IMR-90 (cell line): Measurements from ENCODE around the gene TRIM41. TPM values are rescaled to one million over a fixed set of nuclear protein-coding genes. Genes with fewer than 3 reads are reported as not detected.
"Not testable (repeated sequence)": the region's sequence is repeated elsewhere in the genome, so short reads cannot be mapped to it uniquely, and the experiment has no call there.

ENCODE experiments used
- ATAC-seq: fragments of 200-7000 bp; cut with Tn5 transposase; 2 replicates; pipeline ENCODE4 v1.9.1; 2020; ENCODE audit warnings: low read depth, mild to moderate bottlenecking, moderate library complexity
- BruUV-seq: library from RNA; stranded (reverse); fragments of 400-500 nt; replicated peaks from 2 replicates; lab custom pipeline; 2021; lab: Mats Ljungman, UMichigan
- CTCF ChIA-PET: fragments of 300-600 bp; formaldehyde crosslinking; extraction: SDS; loops from one replicate; lab custom pipeline; 2021; ENCODE audit warnings: antibody characterized with exemption; lab: Yijun Ruan, JAX
- POLR2A ChIA-PET: fragments of 300-600 bp; sonication (Branson Sonifier 250); formaldehyde crosslinking; loops from one replicate; lab custom pipeline; 2022; ENCODE audit warnings: antibody characterized with exemption; ENCODE audit not compliant: unreplicated experiment; lab: Charles Lee
- DNase-seq: peaks from one replicate; pipeline ENCODE4 v3.0.0; 2013
- H2AFZ ChIP-seq: replicated peaks from 2 replicates; pipeline ENCODE3; 2013; ENCODE audit warnings: low read length, mild to moderate bottlenecking; ENCODE audit not compliant: poor library complexity
- H2AK5ac ChIP-seq: 2 replicates; pipeline ENCODE4 v1.6.1; 2013; ENCODE audit warnings: low read depth, low read length, inconsistent platforms
- H2AK9ac ChIP-seq: replicated peaks from 2 replicates; pipeline ENCODE3; 2013; ENCODE audit warnings: mild to moderate bottlenecking, low read depth, low read length, moderate library complexity; ENCODE audit not compliant: poor library complexity
- H2BK120ac ChIP-seq: 2 replicates; pipeline ENCODE4 v1.6.1; 2013; ENCODE audit warnings: low read depth, low read length, inconsistent platforms
- H2BK15ac ChIP-seq: 3 replicates; pipeline ENCODE4 v1.6.1; 2013; ENCODE audit warnings: low read depth, low read length, inconsistent platforms
- H2BK20ac ChIP-seq: 2 replicates; pipeline ENCODE4 v1.6.1; 2013; ENCODE audit warnings: low read depth, mild to moderate bottlenecking, inconsistent platforms, low read length, moderate library complexity
- H2BK5ac ChIP-seq: 2 replicates; pipeline ENCODE4 v1.6.1; 2013; ENCODE audit warnings: mild to moderate bottlenecking, low read depth, low read length, inconsistent platforms; ENCODE audit not compliant: poor library complexity, severe bottlenecking
- H3K14ac ChIP-seq: replicated peaks from 2 replicates; pipeline ENCODE4 v1.6.1; 2013; ENCODE audit warnings: low read depth, low read length, inconsistent platforms
- H3K18ac ChIP-seq: 2 replicates; pipeline ENCODE4 v1.6.1; 2013; ENCODE audit warnings: low read depth, low read length, control low read depth
- H3K23ac ChIP-seq: 2 replicates; pipeline ENCODE4 v1.6.1; 2013; ENCODE audit warnings: low read depth, low read length, inconsistent platforms
- H3K27ac ChIP-seq: 2 replicates; pipeline ENCODE4 v1.5.1; 2013; ENCODE audit warnings: mild to moderate bottlenecking, control low read depth, low read length; ENCODE audit not compliant: insufficient read depth
- H3K27me3 ChIP-seq: 2 replicates; pipeline ENCODE4 v1.6.1; 2013; ENCODE audit warnings: low read length; ENCODE audit not compliant: control insufficient read depth, insufficient read depth
- H3K36me3 ChIP-seq: 2 replicates; pipeline ENCODE4 v1.6.1; 2013; ENCODE audit warnings: low read length, mixed read lengths; ENCODE audit not compliant: control insufficient read depth, insufficient read depth
- H3K4ac ChIP-seq: 2 replicates; pipeline ENCODE4 v1.6.1; 2013; ENCODE audit warnings: low read depth, low read length, inconsistent platforms
- H3K4me1 ChIP-seq: 2 replicates; pipeline ENCODE4 v1.6.1; 2013; ENCODE audit warnings: low read length, mixed read lengths; ENCODE audit not compliant: control insufficient read depth, insufficient read depth
- H3K4me2 ChIP-seq: 2 replicates; pipeline ENCODE4 v1.6.1; 2013; ENCODE audit warnings: low read depth, mild to moderate bottlenecking, control low read depth, low read length, moderate library complexity
- H3K4me3 ChIP-seq: 2 replicates; pipeline ENCODE4 v1.5.1; 2013; ENCODE audit warnings: low read depth, mild to moderate bottlenecking, control low read depth, low read length, moderate library complexity; ENCODE audit not compliant: insufficient read depth
- H3K56ac ChIP-seq: 2 replicates; pipeline ENCODE4 v1.6.1; 2013; ENCODE audit warnings: low read length, inconsistent platforms; ENCODE audit not compliant: insufficient read depth; ENCODE audit errors: extremely low read depth
- H3K79me1 ChIP-seq, 2 experiments: 2 replicates each; pipeline ENCODE4 v1.6.1; 2013; ENCODE audit warnings: low read length in 2 of 2, inconsistent platforms in 1 of 2, low read depth in 1 of 2
- H3K9ac ChIP-seq: 2 replicates; pipeline ENCODE4 v1.6.1; 2013; ENCODE audit warnings: low read depth, low read length, control low read depth
- H3K9me1 ChIP-seq: 2 replicates; pipeline ENCODE4 v1.6.1; 2013; ENCODE audit warnings: low read length, inconsistent platforms; ENCODE audit not compliant: insufficient read depth
- H3K9me3 ChIP-seq: 2 replicates; pipeline ENCODE4 v1.6.1; 2013; ENCODE audit warnings: low read length; ENCODE audit not compliant: control insufficient read depth, insufficient read depth
- H4K20me1 ChIP-seq: 2 replicates; pipeline ENCODE4 v1.6.1; 2013; ENCODE audit warnings: low read length, inconsistent platforms; ENCODE audit not compliant: insufficient read depth
- H4K5ac ChIP-seq: 2 replicates; pipeline ENCODE4 v1.6.1; 2013; ENCODE audit warnings: mild to moderate bottlenecking, low read depth, low read length, control low read depth
- H4K8ac ChIP-seq, 2 experiments: 2 replicates each; pipeline ENCODE4 v1.6.1; 2013; ENCODE audit warnings: low read depth in 2 of 2, low read length in 2 of 2, control low read depth in 1 of 2, inconsistent platforms in 1 of 2
- H4K91ac ChIP-seq: 2 replicates; pipeline ENCODE4 v1.6.1; 2013; ENCODE audit warnings: low read depth, low read length, inconsistent platforms; ENCODE audit not compliant: insufficient read depth
- BHLHE40 ChIP-seq: fragments of 150-350 bp; IDR thresholded peaks from 2 replicates; pipeline ENCODE4 v1.6.1; 2016; ENCODE audit warnings: mild to moderate bottlenecking, low read depth, low read length
- CHD1 ChIP-seq: IDR thresholded peaks from 2 replicates; pipeline ENCODE4 v1.6.1; 2012; ENCODE audit warnings: low read depth, low read length, improper control_type of control experiment
- FOS ChIP-seq: fragments of 150-350 bp; IDR thresholded peaks from 2 replicates; pipeline ENCODE4 v1.6.1; 2016; ENCODE audit warnings: low read depth, low read length
- MAZ ChIP-seq: IDR thresholded peaks from 2 replicates; pipeline ENCODE4 v1.6.1; 2012; ENCODE audit warnings: low read depth, mild to moderate bottlenecking, low read length, improper control_type of control experiment, moderate library complexity, borderline replicate concordance
- NFE2L2 ChIP-seq: fragments of 150-350 bp; IDR thresholded peaks from 2 replicates; pipeline ENCODE4 v1.6.1; 2016; ENCODE audit warnings: low read depth, mild to moderate bottlenecking, low read length
- RCOR1 ChIP-seq: IDR thresholded peaks from 2 replicates; pipeline ENCODE4 v1.6.1; 2012; ENCODE audit warnings: mild to moderate bottlenecking, low read length, improper control_type of control experiment; ENCODE audit not compliant: insufficient replicate concordance
- WGBS, 2 experiments: methylation state at CpG; one replicate each; pipeline versions ENCODE4 v1.1.5 to v1.1.7; 2013; ENCODE audit warnings: missing lambda C conversion rate in 2 of 2; ENCODE audit not compliant: insufficient read length in 1 of 2; ENCODE audit errors: extremely low coverage in 2 of 2; 5-methylcytosine and 5-hydroxymethylcytosine counted together
- dilution Hi-C: fragments of 300-500 bp; cut with HindIII; formaldehyde crosslinking; loops from one replicate; pipeline ENCODE4 v1.14.3; 2018; ENCODE audit warnings: low sequenced_read_pairs; ENCODE audit not compliant: unreplicated experiment
- in situ Hi-C: fragments of 300-500 bp; cut with MboI; formaldehyde crosslinking; loops from 3 replicates; pipeline ENCODE4 v1.14.3; 2019; ENCODE audit warnings: low sequenced_read_pairs, inconsistent platforms, mixed read lengths
- intact Hi-C: fragments of 100-400 bp; cut with micrococcal nuclease; formaldehyde crosslinking; loops from 2 replicates; pipeline ENCODE4 v1.10.0; 2022
- polyA plus RNA-seq, 3 experiments: library from polyadenylated mRNA; depleted of rRNA; stranded (reverse); fragments of >200 nt; gene quantifications; 2 replicates each; pipeline ENCODE4 v1.2.3, GENCODE V29; 2012; ENCODE audit warnings: low replicate concordance in 1 of 3
- total RNA-seq: library from RNA; depleted of rRNA; stranded (reverse); fragments of >200 nt; gene quantifications from 2 replicates; pipeline ENCODE4 v1.2.3, GENCODE V29; 2012
- TF ChIP-seq, protein P1 (sequence below): conservative IDR thresholded peaks from 2 replicates; pipeline ENCODE4 v1.5.1; 2012; ENCODE audit warnings: mild to moderate bottlenecking, low read depth, low read length, improper control_type of control experiment

The TRIM41 gene
- total and polyA plus RNA-seq, 2 of the 4 experiments (the other 2 are of a cell fraction) = 5.9 to 15.7 TPM

DNA sequence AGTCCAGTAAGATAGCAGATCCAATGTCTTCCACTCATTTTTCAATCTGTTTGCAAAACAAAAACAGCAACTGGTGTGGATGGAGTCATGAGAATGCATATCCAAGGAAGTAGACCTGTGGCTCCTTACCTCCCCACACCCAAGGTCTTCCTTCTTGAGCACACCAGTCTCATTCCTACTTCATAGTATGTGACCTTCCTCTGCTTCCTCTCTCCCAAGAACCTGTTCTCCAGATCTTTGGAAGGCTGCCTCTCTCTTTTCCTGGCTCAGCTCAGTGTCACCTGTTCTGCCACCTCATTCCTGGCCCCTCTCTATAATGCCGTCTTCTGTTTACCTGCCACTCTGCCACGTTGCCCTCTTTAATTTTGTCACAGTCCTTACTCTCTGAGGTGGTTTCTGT lies 10.1 kb upstream of the TRIM41 start:
- Histone ChIP-seq H2BK15ac (no peak overlapping the region), H2BK20ac (no peak overlapping the region), H3K9ac (no peak overlapping the region), H4K91ac (no peak overlapping the region), H3K27me3 (no peaks in the 10 kb centered on the region; the same call in 1 of the 2 replicates), H4K8ac (no peak overlapping the region), H2AK9ac (no peak overlapping the region), H3K56ac (no peak overlapping the region), H3K79me1 (no peaks in the 10 kb centered on the region), H3K4me1 (0 out of 2 replicates have a peak, but pooled peaks cover 2% of the 10 kb centered on the region), H3K27ac (no peak overlapping the region), H3K18ac (no peak overlapping the region), H3K23ac (no peak overlapping the region; the same call in 1 of the 2 replicates), H2BK120ac (no peak overlapping the region), H3K36me3 (no peaks in the 10 kb centered on the region), H3K4me3 (no peak overlapping the region), H2AFZ (no peak overlapping the region), H2AK5ac (no peak overlapping the region), H4K5ac (no peak overlapping the region), H3K4me2 (no peak overlapping the region), H4K20me1 (peaks cover 5% of the 10 kb centered on the region), H2BK5ac (no peak overlapping the region), H3K4ac (no peak overlapping the region), H3K9me1 (peaks cover 8% of the 10 kb centered on the region; the same call in 1 of the 2 replicates), H3K9me3 (no peaks in the 10 kb centered on the region), H3K14ac (no peak overlapping the region)
- POLR2A ChIA-PET = no interaction called here
- no TSS peak for BruUV-seq
- DNase-seq (no peak), ATAC-seq (no peak)
- no CpG with 5 or more reads among the region's 2 CpGs for WGBS, 2 experiments
- CTCF ChIA-PET = no interaction called here
- intact Hi-C loops (no loop called here), in situ Hi-C loops (no loop called here), dilution Hi-C loops (no loop called here)
- TF ChIP-seq NFE2L2 (no peak), MAZ (no peak), FOS (no peak), CHD1 (no peak), RCOR1 (no peak), BHLHE40 (no peak)
- TF ChIP-seq, protein P1, sequence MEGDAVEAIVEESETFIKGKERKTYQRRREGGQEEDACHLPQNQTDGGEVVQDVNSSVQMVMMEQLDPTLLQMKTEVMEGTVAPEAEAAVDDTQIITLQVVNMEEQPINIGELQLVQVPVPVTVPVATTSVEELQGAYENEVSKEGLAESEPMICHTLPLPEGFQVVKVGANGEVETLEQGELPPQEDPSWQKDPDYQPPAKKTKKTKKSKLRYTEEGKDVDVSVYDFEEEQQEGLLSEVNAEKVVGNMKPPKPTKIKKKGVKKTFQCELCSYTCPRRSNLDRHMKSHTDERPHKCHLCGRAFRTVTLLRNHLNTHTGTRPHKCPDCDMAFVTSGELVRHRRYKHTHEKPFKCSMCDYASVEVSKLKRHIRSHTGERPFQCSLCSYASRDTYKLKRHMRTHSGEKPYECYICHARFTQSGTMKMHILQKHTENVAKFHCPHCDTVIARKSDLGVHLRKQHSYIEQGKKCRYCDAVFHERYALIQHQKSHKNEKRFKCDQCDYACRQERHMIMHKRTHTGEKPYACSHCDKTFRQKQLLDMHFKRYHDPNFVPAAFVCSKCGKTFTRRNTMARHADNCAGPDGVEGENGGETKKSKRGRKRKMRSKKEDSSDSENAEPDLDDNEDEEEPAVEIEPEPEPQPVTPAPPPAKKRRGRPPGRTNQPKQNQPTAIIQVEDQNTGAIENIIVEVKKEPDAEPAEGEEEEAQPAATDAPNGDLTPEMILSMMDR = no peak

DNA sequence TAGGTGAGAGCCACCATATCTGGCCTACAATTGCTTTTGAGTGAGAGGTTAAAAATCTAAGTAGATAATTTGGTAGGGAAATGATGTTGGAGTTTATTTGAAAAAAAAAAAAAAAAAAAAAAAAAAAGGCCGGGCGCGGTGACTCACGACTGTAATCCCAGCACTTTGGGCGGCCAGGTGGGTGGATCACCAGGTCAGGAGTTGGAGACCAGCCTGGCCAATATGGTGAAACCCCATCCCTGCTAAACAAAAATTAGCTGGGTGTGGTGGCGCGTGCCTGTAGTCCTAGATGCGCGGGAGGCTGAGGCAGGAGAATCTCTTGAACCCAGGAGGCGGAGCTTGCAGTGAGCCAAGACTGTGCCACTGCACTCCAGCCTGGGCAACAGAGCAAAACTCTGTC lies 8.8 kb upstream of the TRIM41 start:
- H3K9me1 ChIP-seq, H3K9ac ChIP-seq, H2AFZ ChIP-seq, H4K5ac ChIP-seq, in situ Hi-C loops, H2AK5ac ChIP-seq, H4K91ac ChIP-seq, H3K4me2 ChIP-seq, H3K9me3 ChIP-seq, H3K27ac ChIP-seq, H2BK20ac ChIP-seq, H3K4me1 ChIP-seq, DNase-seq, CTCF ChIA-PET, H4K8ac ChIP-seq, H3K4me3 ChIP-seq, H4K20me1 ChIP-seq, H3K27me3 ChIP-seq, H3K36me3 ChIP-seq, H3K18ac ChIP-seq, H3K56ac ChIP-seq, ATAC-seq, H3K23ac ChIP-seq, H2BK15ac ChIP-seq, H2BK5ac ChIP-seq, BruUV-seq, dilution Hi-C loops, intact Hi-C loops, H3K79me1 ChIP-seq, H3K14ac ChIP-seq, POLR2A ChIA-PET, H2AK9ac ChIP-seq, H2BK120ac ChIP-seq, H3K4ac ChIP-seq: not testable (repeated sequence)
- WGBS, 2 experiments = 77% methylated on average over 3 of the region's 10 CpGs; no CpG with 5 or more reads in 1 of the 2 experiments
